HG03378 (cell line): Measurements from ENCODE around the gene MACROD1.
A peak's percentile ranks its signal among the peaks of the same experiment; 100 is the strongest.
"Not testable (repeated sequence)": the region's sequence is repeated elsewhere in the genome, so short reads cannot be mapped to it uniquely, and the experiment has no call there.

ENCODE experiments used
- ATAC-seq: cut with Tn5 transposase; IDR thresholded peaks from one replicate; pipeline ENCODE4 v1.9.1; 2021; ENCODE audit warnings: mild to moderate bottlenecking, moderate library complexity; ENCODE audit not compliant: unreplicated experiment

The MACROD1 gene

DNA sequence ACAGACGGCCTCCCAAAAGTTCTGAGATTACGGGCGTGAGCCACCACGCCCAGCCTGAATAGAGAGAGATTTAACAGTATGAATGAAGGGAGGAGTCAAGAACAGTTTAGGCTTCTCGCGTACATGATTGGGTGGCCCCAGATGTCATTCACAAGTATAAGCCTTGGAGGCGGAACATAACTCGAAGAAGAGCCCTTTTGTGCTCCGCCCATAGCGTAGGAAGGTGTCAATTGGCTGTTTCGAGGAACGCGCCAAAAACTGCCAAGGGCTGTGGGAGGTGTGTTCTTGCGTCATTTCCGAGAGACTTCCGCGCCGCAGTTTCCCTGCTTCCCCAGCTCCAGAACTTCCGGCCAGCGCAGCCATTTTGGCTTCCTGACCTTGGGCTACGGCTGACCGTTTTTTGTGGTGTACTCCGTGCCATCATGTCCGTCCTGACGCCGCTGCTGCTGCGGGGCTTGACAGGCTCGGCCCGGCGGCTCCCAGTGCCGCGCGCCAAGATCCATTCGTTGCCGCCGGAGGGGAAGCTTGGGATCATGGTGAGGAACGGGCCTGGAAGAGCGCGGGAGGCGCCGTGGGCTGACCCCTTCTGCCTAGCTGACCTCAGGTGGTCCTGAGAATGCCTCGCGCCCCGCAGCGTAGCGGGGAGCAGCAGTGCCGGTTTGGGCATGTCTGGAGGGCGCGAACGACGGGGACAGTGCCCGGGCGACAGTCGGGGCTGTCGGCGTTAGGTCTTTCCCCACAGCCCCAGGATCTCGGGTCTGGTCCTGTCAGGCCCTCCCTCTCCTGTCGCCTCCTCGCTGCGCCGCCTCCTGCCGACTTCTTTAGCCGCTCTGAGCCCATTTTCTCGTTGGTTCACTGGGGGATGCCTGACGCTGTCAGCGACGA, 191.4 kb downstream of the MACROD1 start, which contains the start of gene COX8A:
TSS of gene COX8A (plus strand) at position 362 of the 885 bp plus-strand sequence. CDS start at position 423, 61 bp downstream.
- peak; percentile 97 for ATAC-seq

DNA sequence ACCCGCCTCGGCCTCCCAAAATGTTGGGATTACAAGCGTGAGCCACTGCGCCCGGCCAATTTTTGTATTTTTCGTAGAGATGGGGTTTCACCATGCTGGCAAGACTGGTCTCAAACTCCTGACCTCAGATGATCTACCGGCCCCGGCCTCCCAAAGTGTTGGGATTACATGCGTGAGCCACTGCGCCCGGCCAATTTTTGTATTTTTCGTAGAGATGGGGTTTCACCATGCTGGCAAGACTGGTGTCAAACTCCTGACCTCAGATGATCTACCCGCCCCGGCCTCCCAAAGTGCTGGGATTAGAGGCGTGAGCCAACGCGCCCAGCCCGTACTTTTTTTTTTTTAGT, 192.0 kb downstream of the MACROD1 start:
- not testable (repeated sequence) for ATAC-seq

DNA sequence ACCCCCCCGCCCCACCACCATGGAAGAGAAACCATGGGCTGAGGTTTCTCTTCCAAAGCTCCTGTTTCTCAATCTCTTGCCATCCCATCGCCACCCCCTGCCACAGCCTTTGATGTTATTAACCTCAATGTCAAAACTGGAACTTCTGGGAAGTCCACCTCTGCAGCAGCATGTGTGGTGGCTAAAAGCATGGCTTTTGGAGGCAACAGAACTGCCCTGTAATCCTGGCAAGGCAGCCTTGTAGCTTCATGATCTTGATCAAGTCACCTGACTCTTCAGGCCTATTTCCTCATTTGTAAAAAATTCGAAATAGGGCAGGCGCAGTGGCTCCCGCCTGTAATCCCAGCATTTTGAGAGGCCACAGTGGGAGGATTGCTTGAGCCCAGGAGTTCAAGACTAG, 195.0 kb downstream of the MACROD1 start:
- ATAC-seq = no peak

DNA sequence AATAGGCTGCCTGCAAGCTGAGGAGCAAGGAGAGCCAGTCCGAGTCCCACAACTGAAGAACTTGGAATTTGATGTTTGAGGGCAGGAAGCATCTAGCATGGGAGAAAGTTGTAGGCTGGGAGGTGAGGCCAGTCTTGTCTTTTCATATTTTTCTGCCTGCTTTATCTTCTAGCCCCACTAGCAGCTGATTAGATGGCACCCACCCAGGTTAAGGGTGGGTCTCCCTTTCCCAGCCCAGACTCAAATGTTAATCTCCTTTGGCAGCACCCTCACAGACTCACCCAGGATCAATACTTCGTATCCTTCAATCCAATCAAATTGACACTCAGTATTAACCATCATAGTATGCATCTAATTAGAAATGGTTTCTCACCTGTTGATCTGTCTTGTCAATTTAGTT, 196.5 kb downstream of the MACROD1 start:
- no peak for ATAC-seq

DNA sequence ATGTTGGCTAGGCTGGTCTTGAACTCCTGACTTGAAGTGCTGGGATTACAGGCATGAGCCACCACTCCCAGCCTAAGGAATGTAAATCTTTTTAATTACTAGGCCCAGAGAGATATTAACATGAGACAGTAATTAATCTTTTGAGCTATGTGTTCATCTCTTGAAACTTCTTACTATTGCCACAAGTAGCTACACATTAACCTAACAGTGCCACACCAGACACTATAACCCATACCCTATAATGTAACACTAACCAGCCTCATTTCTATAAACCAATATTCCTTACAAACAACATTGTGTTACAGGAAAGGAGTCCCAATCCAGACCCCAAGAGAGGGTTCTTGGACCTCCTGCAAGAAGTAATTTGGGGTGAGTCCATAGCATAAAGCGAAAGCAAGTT, 199.5 kb downstream of the MACROD1 start:
- no peak for ATAC-seq

DNA sequence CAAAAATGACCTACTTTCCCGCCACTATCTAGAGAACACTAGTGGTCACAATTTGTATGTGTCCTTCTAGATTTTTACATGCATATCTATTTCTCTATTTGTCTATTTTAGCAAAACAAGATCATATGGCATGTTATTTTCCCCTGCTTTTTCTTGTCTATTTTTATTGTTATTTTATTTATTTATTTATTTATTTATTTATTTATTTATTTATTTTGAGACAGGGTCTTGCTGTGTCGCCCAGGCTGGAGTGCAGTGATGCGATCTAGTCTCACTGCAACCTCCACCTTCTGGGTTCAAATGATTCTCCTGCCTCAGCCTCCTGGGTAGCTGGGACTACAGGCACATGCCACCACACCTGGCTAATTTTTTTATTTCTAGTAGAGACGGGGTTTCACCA, 202.0 kb downstream of the MACROD1 start:
- ATAC-seq = not testable (repeated sequence)

DNA sequence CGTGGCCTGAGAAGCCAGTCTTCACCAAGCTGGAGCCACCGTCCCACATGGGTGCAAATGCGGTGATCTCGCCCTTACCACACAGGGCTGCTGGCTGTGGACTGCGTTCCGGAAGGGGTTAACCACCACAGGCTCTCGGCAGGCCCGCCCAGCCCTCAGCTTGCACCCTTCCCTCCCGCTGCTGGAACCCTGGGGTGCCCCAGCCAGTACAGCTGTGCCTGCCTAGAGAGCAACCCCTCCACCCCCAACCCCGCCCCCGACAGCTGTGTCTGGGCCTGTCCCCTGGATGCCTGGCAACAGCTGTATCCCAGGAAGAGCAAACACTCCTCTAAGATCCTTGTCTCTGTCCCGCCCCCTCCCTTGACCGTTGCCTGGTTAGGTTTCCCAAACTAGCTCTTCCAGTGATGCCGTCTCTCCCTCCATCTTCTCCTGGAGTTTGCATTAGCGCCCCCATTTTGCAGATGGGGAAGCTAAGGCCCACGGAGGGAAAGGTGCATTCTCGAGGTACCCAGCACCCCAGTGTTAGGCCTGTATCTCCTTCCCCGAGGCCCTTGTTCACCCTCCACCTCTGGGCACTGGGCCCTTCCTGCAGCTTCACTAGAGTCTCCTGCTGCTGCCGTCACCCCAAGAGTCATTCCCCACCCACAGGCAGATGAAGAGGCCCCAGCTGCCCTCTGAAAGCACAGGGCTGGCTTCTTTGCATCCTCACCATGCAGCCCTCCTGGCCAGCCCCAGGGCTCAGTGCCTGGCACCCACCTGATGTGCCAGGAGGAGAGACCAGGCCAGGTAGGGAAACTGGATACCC, 204.1 kb downstream of the MACROD1 start:
- ATAC-seq = no peak

DNA sequence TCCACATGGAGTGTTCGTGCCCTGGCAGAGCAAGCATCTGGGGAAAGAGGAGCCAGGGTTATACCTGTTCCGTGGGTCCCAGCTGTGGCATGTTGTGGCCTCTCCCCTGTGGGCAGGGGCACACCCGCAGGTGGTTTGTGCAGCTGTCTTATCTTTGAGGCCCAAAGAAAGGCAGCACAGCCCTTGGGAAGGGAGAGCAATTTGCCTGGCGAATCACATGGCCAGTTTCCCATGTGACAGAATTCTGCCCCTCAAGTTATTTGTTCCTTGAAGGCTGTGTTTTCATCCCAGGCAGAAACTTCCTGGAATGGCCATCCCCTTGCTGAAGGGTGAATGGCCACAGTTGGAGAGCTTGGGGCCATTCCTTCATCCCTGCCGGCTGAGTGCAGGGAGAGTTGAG, 207.9 kb downstream of the MACROD1 start:
- ATAC-seq = no peak

DNA sequence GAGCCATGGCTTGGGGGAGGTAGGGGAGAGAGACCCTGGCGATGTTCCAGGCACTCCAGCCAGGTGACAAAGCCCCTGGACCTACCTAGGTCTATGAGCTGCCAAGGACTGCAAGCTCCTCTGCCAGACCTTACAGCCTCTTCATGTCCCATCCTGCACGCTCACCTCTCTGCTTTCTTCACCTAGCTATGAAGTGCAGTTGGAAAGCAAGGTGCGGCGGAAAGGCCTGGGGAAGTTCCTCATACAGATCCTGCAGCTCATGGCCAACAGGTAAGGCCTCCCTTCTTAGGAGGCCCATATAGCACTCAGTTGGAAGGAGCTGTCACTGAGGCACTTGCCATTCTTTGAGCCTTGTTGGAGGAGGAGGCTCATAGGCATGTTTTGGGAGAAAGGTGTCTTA, 213.3 kb downstream of the MACROD1 start:
- ATAC-seq = no peak

DNA sequence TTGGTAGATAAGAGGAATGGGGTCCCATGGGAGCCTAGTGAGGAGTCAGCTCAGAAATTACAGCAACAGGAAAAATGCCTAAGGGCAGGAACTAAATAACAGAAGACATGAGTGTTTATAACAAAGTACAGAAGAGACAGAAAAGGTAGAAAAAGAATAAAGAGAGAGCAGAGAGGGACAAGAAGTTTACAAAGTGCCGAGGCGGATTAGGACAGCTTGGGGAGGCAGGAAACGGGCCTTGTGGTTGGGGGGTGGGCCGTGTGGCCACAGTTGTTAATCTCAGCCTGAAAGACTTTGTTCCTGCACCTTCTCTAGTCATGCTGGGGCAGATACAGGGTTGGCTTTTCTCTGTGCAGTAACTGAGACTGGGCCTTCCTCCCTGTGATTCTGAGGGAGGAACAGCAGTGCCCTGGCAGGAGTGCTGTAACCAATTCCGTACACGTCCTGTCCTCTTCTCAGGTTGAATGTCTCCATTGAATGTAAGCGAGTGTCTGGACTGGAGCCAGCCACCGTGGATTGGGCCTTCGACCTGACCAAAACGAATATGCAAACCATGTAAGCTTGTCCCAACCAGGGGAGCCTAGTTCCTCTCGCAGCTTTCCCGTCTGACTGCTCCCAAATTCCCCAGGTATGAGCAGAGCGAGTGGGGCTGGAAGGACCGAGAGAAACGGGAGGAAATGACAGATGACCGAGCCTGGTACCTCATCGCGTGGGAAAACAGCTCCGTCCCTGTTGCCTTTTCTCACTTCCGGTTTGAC, 214.0 kb downstream of the MACROD1 start:
- no peak for ATAC-seq
